Stimulated activated CD8-positive, alpha-beta memory T cell treated with anti-CD3 and anti-CD28 coated beads, Interleukin-4, amount 100 ng/mL, for 24 hours (primary cell): ENCODE measurements around the gene ESPNL.
"Not testable (repeated sequence)": the region's sequence is repeated elsewhere in the genome, so short reads cannot be mapped to it uniquely, and the experiment has no call there.

Experiments used
- DNase-seq: peaks from one replicate; pipeline ENCODE4 v3.0.0-alpha.2; 2020; ENCODE audit warnings: low read depth

ESPNL gene

DNA sequence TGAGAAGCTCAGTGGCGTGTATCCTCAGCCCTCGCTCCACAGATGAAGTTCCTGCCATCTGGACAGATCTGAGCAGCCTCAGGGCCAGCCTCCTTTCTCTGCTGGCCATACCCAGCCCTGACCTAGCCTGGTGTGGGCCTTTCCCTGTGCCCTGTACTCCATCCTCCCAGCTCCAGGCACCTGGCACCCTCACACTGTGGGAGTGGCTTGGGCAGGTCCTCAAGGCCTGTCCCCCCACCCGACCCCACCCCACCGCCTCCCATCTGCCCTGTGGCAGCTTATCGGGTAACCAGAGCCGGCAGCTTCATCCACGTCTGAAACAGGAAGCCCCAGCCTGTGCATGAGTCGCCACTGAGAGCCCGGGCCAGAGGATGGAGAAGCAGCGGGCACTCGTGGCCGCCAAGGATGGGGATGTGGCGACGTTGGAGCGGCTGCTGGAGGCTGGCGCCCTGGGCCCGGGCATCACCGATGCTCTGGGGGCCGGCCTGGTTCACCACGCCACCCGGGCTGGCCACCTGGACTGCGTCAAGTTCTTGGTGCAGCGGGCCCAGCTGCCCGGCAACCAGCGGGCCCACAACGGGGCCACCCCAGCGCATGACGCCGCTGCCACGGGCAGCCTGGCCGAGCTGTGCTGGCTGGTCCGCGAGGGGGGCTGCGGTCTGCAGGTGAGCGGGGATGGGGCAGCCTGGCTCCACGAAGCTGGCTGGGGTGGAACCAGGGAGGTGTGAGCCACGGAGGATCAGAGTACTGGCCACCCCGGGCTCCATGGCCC lies at the start of gene ESPNL:
ESPNL (plus strand) TSS at position 292 of the 772 bp plus-strand sequence; CDS start at position 372, 80 bp downstream.
- no peak for DNase-seq

GRCh38 chr2:238053191-238053776 lies 46.9 kb upstream of the ESPNL start:
- no peak for DNase-seq

- DNase-seq, result no peak
These were observed 44.3 kb upstream of the ESPNL start for GRCh38 chr2:238055841-238056240.

DNA sequence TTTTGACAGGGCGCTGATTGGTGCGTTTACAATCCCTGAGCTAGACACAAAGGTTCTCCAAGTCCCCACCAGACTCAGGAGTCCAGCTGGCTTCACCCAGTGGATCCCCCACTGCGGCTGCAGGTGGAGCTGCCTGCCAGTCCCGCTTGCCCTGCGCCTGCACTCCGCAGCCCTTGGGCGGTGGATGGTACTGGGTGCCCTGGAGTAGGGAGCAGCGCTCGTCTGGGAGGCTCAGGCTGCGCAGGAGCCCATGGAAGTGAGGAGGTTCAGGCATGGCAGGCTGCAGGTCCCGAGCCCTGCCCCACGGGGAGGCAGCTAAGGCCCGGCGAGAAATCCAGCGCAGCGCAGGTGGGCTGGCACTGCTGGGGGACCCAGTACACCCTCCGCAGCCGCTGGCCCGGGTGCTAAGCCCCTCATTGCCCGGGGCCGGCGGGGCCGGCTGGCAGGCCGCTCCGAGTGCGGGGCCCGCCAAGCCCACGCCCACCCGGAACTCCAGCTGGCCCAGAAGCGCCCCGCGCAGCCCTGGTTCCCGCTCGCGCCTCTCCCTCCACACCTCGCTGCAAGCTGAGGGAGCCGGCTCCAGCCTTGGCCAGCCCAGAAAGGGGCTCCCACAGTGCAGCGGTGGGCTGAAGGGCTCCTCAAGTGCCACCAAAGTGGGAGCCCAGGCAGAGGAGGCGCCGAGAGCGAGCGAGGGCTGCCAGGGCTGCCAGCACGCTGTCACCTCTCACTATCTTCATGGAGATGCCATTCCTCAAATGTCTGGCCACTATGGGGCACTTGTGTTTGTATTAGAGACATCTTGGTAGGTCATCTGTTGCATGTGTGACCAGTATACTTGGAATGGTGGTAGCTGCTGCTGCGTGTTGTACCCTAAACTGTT lies 42.2 kb upstream of the ESPNL start:
- not testable (repeated sequence) for DNase-seq

DNA sequence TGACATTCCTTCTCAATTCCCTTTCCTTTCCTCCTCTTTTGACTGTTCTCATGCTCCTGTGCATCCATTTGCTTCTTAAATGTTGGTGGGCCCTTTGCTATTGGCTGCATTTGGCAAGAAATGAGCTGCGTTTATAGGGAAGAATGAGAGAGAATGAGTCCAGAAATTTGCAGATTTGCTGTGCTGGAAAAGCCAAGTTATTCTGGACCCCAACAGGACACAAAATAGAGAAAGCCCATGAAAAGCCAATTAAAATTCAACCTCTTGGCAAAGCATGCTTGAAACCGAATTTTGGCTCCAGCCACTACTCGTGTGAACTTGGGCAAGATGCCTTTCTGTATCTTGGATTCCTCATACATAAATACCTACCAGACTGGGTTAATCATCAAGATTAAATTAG lies 40.6 kb upstream of the ESPNL start:
- DNase-seq, result no peak

DNA sequence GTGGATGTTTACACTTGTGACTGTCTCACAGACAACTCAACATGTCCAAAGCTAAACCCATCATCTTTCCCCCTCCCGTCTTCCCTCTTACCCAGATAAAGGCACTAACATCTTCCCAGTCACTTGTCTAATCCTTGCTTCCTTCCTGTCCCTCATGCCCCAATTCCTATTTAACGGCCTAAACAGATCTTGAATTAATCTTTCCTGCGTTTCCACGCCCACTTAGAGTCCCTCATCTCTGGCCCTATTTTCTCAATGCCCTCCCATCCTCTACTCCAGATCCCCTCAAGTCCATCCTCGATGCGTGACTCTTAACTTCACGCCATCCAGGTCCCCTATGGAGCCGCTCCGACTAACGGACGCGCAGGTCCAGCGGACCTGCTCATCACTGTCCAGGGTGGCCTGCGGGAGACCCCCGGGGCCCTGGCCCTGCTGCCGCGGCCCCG lies 40.0 kb upstream of the ESPNL start:
- DNase-seq, result no peak

DNA sequence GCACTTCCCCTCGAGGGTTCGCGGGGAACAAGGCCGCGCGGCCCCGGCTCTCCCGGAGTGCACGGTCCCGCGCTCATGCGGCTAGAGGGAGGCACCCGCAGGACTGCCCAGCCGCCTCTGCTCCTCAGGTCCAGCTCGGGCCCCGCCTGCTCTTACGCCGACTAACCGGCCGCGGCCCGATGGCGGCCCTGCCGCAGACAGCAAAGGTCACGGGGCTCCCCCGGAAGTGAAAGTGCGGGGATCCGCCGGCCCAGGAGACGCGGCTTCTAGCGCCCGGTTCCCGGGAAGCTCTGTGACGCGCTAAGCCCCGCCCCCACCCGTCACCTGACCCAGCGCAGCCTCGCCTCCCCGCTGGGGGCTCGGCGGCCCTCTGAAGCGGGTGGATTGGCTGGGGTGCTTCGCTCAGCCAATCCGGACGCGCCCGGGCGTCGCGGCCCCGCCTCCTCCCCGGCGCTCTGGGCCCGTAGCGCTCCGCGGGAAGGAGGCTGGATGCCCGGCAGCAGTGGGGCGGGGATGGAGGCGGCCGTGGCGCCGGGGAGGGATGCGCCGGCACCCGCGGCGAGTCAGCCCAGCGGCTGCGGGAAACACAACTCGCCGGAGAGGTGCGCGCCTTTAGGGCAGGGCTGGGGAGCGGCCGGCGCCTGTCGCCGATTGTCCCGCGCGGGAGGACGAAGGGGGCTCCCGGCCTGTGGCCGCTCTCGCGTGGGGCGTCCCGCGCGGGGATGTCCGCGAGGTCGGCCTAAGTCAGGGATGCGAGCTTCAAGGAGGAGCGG lies 39.4 kb upstream of the ESPNL start, which contains the start of gene SCLY:
SCLY (plus strand) TSS at position 460 of the 773 bp plus-strand sequence; CDS start at position 514, 54 bp downstream.
- peak; percentile 96 for DNase-seq

- DNase-seq, result no peak
These were observed 38.6 kb upstream of the ESPNL start for GRCh38 chr2:238061315-238062202.

- no peak for DNase-seq
These were observed 36.5 kb upstream of the ESPNL start for GRCh38 chr2:238063414-238064189.

DNA sequence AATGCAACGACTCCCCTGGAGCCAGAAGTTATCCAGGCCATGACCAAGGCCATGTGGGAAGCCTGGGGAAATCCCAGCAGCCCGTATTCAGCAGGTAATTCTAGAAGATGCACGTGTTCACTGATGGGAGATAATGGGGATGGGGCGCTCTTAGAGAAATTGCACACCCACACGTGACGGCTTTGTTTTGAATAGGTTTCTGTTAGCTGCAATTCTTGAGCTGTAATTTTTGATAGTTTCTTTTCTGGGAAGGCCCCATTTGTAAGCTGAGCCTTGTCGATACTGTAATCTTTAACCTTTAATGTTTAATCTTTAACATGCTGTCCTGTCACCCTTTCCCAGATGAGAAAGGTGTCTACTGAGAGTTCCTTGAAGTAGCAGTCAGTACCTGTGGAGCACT lies 35.8 kb upstream of the ESPNL start:
- no peak for DNase-seq

GRCh38 chr2:238065071-238065846 lies 34.9 kb upstream of the ESPNL start:
- DNase-seq, result no peak

DNA sequence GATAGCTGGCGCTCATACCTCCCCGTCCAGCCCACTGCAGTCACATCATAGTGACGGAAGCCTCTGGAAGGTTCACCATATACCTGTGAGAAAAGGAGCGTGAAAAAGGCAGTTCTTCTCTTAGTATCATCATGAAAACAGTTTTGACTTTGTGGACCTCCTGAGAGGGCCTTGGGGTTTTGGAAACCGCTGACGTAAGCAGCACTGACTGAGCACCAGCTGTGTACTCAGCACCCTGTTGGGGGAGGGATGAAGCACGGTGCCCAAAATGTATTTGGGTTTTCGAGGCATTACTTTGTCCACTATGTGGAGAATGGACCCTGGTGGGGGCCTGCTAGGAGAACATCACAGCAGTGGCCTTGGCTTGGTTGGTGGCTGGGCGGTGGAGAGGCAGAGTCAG lies 33.9 kb upstream of the ESPNL start:
- DNase-seq, result no peak

GRCh38 chr2:238066718-238067117 lies 33.4 kb upstream of the ESPNL start:
- DNase-seq, result not testable (repeated sequence)

DNA sequence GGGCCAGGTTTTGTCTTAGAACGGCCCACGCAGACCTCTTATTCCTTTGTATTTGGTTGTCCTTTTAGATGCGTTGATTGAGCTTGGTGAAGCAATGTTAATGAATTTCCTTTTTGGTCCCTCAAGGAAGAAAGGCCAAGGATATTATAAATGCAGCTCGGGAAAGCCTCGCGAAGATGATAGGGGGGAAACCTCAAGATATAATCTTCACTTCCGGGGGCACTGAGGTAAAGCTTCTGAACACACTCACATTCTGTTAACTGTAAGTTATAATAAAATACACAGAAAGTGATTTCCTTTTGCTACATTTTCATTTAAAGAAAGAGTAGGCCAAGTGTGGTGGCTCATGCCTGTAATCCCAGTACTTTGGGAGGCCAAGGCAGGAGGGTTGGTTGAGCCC lies 32.2 kb upstream of the ESPNL start:
- DNase-seq, result no peak

DNA sequence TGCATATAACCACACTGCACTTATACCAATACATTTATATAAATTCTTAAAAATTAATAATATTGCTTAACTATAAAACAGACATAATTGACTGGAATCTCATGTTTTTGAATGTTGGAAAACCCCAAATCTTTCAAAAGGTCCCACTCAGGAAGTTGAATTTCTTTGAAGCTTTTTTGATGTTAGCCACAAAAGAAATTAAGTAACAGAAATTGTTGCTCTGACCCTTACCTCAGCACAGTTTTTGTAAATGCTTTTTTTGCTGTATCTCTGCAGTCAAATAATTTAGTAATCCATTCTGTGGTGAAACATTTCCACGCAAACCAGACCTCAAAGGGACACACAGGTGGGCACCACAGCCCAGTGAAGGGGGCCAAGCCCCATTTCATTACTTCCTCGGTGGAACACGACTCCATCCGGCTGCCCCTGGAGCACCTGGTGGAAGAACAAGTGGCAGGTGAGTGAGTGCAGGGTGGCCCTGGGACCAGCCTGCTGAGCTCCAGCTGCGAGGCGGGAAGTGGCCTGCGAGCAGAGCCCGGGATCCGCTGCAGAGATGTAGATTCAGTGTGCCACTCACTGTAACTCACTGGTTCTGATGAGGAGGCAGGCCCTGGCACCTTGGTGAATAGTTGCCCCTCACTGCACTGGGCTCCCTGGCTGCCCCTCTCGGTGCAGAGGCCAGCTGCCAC lies 31.0 kb upstream of the ESPNL start:
- no peak for DNase-seq

DNA sequence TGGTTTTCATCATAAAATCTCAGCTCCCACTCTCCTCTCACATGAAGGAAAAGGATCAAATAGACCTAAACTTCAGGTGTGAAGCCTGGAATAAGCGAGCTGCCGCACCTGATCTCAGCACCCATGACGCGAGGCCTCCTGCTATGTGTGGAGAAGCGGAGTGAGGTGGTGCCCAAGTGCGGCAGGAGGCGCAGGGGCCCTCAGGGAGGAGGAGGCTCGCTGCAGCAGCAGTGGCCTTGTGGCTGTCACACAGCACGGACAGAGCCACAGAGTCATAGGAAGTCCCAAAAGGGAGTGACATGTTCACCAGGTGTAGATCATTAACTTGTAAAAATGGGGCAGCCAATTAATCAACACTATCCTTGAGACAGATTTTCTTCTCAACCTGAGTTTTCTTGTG lies 30.3 kb upstream of the ESPNL start:
- DNase-seq, result no peak

GRCh38 chr2:238075397-238075796 lies 24.7 kb upstream of the ESPNL start:
- DNase-seq, result no peak

DNA sequence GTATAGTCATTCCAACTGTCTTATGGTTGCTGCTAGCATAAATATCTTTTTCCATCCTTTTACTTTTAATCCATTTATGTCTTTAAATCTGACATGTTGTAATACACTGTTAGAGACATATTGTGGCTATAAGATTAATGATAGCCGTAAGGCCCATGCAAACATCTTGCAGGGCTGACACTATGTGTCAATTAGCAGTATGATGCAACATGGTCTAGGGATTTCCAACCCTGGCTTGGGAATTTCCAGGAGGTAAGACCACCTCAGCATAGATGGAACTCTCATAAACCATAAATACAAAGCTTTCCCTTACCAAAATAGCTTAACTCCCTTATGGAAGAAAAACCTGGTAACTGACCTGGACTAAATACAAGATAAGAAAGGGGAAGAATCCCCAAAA lies 22.8 kb upstream of the ESPNL start:
- no peak for DNase-seq
